Astrocyte of the cerebellum (primary cell): ENCODE results near the gene OARD1.

Experiments
- DNase-seq: peaks from one replicate; pipeline ENCODE4 v3.0.0-alpha.2; 2011; ENCODE audit warnings: low read depth
- H3K4me3 ChIP-seq: 2 replicates; pipeline ENCODE4 v1.5.1; 2011; ENCODE audit warnings: mild to moderate bottlenecking, low read depth, low read length, moderate library complexity
- CTCF ChIP-seq: IDR thresholded peaks from 2 replicates; pipeline ENCODE4 v1.5.1; 2012; ENCODE audit warnings: low read length, low read depth, moderate library complexity, mild to moderate bottlenecking; ENCODE audit errors: missing control alignments
- in situ Hi-C: cut with HindIII; loops from 2 replicates; pipeline ENCODE4 v1.10.0; 2017; ENCODE audit warnings: low sequenced_read_pairs

Gene OARD1

DNA sequence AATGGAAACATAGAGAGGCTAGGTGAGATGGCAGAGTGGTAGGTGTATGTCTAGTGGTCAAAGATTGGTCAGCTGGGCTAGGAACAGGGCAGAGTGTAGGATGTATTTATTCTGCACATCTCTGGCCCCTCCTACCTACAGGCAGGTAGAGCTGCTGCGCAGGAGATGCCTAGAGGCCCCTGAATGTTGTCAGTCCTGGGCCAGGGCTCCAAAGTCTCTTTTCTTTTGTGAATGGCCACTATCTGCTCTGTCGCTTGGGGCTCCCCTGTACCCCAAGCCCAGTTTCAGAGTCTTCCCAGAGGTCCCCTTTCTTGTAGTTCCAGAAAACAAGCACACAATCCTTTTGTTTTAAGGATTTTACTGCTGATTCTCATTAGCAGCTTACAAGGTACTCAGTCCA lies 24.9 kb downstream of the OARD1 start:
- no peak for DNase-seq
- no peak for TF ChIP-seq CTCF
- no peak overlapping the region for H3K4me3 ChIP-seq
- in situ Hi-C loops: no loop called here

DNA sequence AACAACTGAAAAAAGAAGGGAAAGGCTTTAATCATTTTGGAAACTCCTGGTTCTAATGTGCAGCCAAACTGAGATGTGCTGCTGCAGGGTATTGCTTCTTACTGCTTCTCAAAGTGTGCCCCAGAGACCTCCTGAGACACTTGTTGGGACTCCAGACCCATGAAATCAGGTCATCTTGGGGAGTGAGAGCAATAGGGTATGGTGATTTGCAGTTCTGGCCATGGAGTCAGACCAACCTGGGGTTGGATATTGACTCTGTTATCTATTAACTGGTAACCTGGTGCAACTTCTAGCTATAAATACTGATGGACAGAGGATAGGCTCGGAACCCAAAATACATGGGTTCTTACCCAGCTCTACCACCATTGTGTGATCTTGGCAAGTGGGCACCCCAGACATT lies 26.1 kb downstream of the OARD1 start:
- no peak for DNase-seq
- TF ChIP-seq CTCF: no peak
- in situ Hi-C loops: no loop called here
- H3K4me3 ChIP-seq: no peak overlapping the region

- in situ Hi-C loops: no loop called here
- DNase-seq: no peak
- no peak for TF ChIP-seq CTCF
- no peak overlapping the region for H3K4me3 ChIP-seq
These were observed 26.5 kb downstream of the OARD1 start for GRCh38 chr6:41045664-41046063.

- no peak for DNase-seq
- H3K4me3 ChIP-seq: no peak overlapping the region
- no peak for TF ChIP-seq CTCF
- in situ Hi-C loops: no loop called here
These were observed 29.0 kb downstream of the OARD1 start for GRCh38 chr6:41043151-41043550.

DNA sequence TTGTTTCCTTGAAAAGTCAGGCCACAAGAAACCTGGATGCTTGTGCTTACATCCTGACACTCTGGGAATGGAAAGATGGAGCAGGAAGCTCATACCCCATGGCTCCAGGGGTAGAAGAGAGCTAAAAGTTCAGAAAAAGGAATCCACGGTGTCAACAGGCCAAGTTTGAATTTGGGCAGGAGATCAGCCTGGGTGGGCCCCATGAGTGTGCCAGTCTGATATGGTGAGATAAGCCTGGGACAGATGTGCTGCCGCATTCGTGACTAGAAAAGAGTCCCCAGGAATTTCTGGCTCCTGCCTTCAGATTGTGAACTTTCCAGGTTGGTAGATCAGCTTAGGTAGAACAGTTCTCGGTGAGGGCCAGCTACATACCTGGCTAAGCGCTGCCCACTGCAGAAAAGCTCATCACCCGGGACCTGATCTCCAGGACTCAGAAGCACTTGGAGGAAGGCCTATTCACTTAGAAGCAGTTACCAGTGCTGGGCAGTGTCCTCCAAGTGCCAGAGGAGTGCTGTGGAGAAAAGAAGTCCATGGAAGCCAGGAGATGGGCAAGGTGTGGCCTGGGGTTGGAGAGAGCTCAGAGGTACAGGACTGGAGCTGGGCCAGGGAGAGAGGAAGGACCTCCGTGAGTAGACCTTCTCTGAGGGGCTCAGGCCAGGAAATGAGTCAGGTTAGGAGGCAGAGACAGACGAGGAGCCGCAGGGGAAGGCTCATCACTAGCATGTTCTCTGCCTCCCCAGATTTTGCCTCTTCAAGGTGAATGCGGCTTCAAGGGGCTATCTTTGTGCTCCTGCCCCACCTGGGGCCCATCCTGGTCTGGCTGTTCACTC lies 29.7 kb downstream of the OARD1 start, which contains the start of gene TSPO2:
Gene TSPO2 (plus strand): TSS at position 242 of the 830 bp plus-strand sequence. CDS start 519 bp downstream, at position 761.
- no peak for TF ChIP-seq CTCF
- DNase-seq: no peak
- in situ Hi-C loops: no loop called here
- no peak within 1 kb of the TSS for H3K4me3 ChIP-seq

DNA sequence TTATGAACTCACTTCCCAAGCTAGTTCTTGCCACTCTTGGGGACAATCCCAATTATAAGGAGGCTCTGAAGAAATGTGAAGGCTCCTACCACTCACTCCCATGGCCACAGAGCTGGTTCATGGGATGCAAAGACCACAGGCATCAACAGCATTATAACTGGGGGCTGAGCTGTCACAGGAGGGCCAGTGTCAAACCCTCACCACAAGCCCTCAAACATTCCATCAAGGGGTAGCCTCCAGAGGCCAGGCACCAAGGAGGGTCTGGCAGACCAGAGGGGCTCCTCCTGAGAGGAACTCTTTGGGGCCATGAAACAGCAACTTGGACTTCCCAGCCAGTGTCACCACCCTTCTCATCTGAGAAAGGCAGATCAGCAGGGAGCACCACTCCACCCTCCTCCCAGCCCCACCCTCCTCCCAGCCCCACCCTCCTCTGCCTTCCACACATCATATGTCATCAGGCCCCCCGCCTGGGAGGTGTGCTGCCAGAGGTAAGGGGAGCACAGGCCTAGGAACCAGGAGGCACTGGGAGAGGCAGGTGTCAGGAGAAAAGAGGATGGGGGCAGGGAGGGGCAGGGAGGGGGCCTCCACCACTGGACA lies 31.1 kb downstream of the OARD1 start:
- in situ Hi-C loops: no loop called here
- TF ChIP-seq CTCF: no peak
- DNase-seq: no peak
- no peak overlapping the region for H3K4me3 ChIP-seq
